Measurements from ENCODE around the gene MED22.
A peak's percentile ranks its signal among the peaks of the same experiment; 100 is the strongest.
"Not testable (repeated sequence)": the region's sequence is repeated elsewhere in the genome, so short reads cannot be mapped to it uniquely, and the experiment has no call there.

MED22 gene

GRCh38 chr9:133335924-133336811 is 11.8 kb downstream of the MED22 start, which contains the start of gene SURF6:
TSS of gene SURF6 (minus strand) at chr9:133336188. CDS start at chr9:133336132, 56 bp downstream.
- DNase-seq (ENCODE audit: low read depth in 2 of 2), result peak; percentile 88 to 92

- DNase-seq (ENCODE audit: low read depth in 2 of 2), result not testable (repeated sequence)
Observed at GRCh38 chr9:133334888-133335287, 13.0 kb downstream of the MED22 start.

GRCh38 chr9:133334161-133334560 is 13.8 kb downstream of the MED22 start:
- no peak for DNase-seq (ENCODE audit: low read depth in 2 of 2)

GRCh38 chr9:133333566-133333965 is 14.4 kb downstream of the MED22 start:
- DNase-seq (ENCODE audit: low read depth in 2 of 2), result no peak

- DNase-seq (ENCODE audit: low read depth in 2 of 2), result no peak
Observed at GRCh38 chr9:133333011-133333410, 14.9 kb downstream of the MED22 start.

GRCh38 chr9:133332381-133332730 is 15.6 kb downstream of the MED22 start:
- no peak for DNase-seq (ENCODE audit: low read depth in 2 of 2)

GRCh38 chr9:133331641-133332380 is 16.1 kb downstream of the MED22 start:
- DNase-seq (ENCODE audit: low read depth in 2 of 2), result no peak

- no peak for DNase-seq (ENCODE audit: low read depth in 2 of 2)
Observed at GRCh38 chr9:133331221-133331620, 16.7 kb downstream of the MED22 start.

- not testable (repeated sequence) for DNase-seq (ENCODE audit: low read depth in 2 of 2)
Observed at GRCh38 chr9:133329306-133330156, 18.4 kb downstream of the MED22 start.

- no peak for DNase-seq (ENCODE audit: low read depth in 2 of 2)
Observed at GRCh38 chr9:133327834-133328484, 20.0 kb downstream of the MED22 start.

- not testable (repeated sequence) for DNase-seq (ENCODE audit: low read depth in 2 of 2)
Observed at GRCh38 chr9:133327021-133327420, 20.9 kb downstream of the MED22 start.

GRCh38 chr9:133323991-133324703 is 23.8 kb downstream of the MED22 start:
- DNase-seq (ENCODE audit: low read depth in 2 of 2), result no peak

- no peak for DNase-seq (ENCODE audit: low read depth in 2 of 2)
Observed at GRCh38 chr9:133323211-133323610, 24.7 kb downstream of the MED22 start.

- DNase-seq (ENCODE audit: low read depth in 2 of 2), result no peak
Observed at GRCh38 chr9:133322701-133323100, 25.2 kb downstream of the MED22 start.

GRCh38 chr9:133321411-133321935 is 26.5 kb downstream of the MED22 start:
- no peak for DNase-seq (ENCODE audit: low read depth in 2 of 2)

GRCh38 chr9:133320421-133320881 is 27.5 kb downstream of the MED22 start:
- DNase-seq (ENCODE audit: low read depth in 2 of 2), result no peak

- DNase-seq (ENCODE audit: low read depth in 2 of 2), result not testable (repeated sequence)
Observed at GRCh38 chr9:133317551-133317950, 30.4 kb downstream of the MED22 start.

- DNase-seq (ENCODE audit: low read depth in 2 of 2), result no peak
Observed at GRCh38 chr9:133315997-133316396, 31.9 kb downstream of the MED22 start.

GRCh38 chr9:133309608-133310007 is 38.3 kb downstream of the MED22 start:
- no peak for DNase-seq (ENCODE audit: low read depth in 2 of 2)

- DNase-seq (ENCODE audit: low read depth in 2 of 2), result no peak
Observed at GRCh38 chr9:133307301-133307700, 40.6 kb downstream of the MED22 start.
